MM.1S (cell line): Measurements from ENCODE around the gene COX20.

Source experiments
- DNase-seq: peaks from one replicate; pipeline ENCODE4 v3.0.0-alpha.2; 2015
- H2AFZ ChIP-seq: fragments of 300-600 bp; sonication (generic); 2 replicates; pipeline ENCODE4 v1.6.0; 2016; ENCODE audit warnings: antibody characterized with exemption, low read length
- H3F3A ChIP-seq: fragments of 300-600 bp; sonication (generic); 2 replicates; pipeline ENCODE4 v1.6.1; 2016; ENCODE audit warnings: mild to moderate bottlenecking, antibody characterized with exemption, low read length, moderate library complexity, mixed read lengths; ENCODE audit not compliant: insufficient read depth
- H3K27ac ChIP-seq: fragments of 300-600 bp; sonication (generic); 2 replicates; pipeline ENCODE4 v1.5.1; 2016; ENCODE audit warnings: mild to moderate bottlenecking, low read length
- H3K27me3 ChIP-seq: fragments of 300-600 bp; sonication (generic); replicated peaks from 2 replicates; pipeline ENCODE4 v1.6.0; 2016; ENCODE audit warnings: low read length; ENCODE audit not compliant: insufficient read depth
- H3K36me3 ChIP-seq: fragments of 300-600 bp; sonication (generic); replicated peaks from 2 replicates; pipeline ENCODE4 v1.6.1; 2016; ENCODE audit warnings: mild to moderate bottlenecking, low read length, mixed read lengths; ENCODE audit not compliant: insufficient read depth
- H3K4me1 ChIP-seq: fragments of 300-600 bp; sonication (generic); 2 replicates; pipeline ENCODE4 v1.6.1; 2016; ENCODE audit warnings: low read length, mixed read lengths
- H3K4me2 ChIP-seq: fragments of 300-600 bp; sonication (generic); 2 replicates; pipeline ENCODE4 v1.6.0; 2016; ENCODE audit warnings: low read depth, low read length
- H3K4me3 ChIP-seq: fragments of 300-600 bp; sonication (generic); 2 replicates; pipeline ENCODE4 v1.5.1; 2016; ENCODE audit warnings: low read length, mixed read lengths
- H3K79me2 ChIP-seq: fragments of 300-600 bp; sonication (generic); 2 replicates; pipeline ENCODE4 v1.6.1; 2016; ENCODE audit warnings: mixed run types, low read length, mixed read lengths
- H3K9ac ChIP-seq: fragments of 300-600 bp; sonication (generic); 2 replicates; pipeline ENCODE4 v1.6.1; 2016; ENCODE audit warnings: low read length, mixed read lengths
- H3K9me2 ChIP-seq: fragments of 300-600 bp; sonication (generic); replicated peaks from 2 replicates; pipeline ENCODE4 v1.6.1; 2016; ENCODE audit warnings: mild to moderate bottlenecking, low read length, mixed read lengths; ENCODE audit not compliant: insufficient read depth
- H3K9me3 ChIP-seq: fragments of 300-600 bp; sonication (generic); replicated peaks from 2 replicates; pipeline ENCODE4 v1.6.1; 2016; ENCODE audit warnings: mild to moderate bottlenecking, low read length, mixed read lengths; ENCODE audit not compliant: insufficient read depth
- H4K20me1 ChIP-seq: fragments of 300-600 bp; sonication (generic); 2 replicates; pipeline ENCODE4 v1.6.1; 2016; ENCODE audit warnings: mild to moderate bottlenecking, low read length, moderate library complexity, mixed read lengths; ENCODE audit not compliant: insufficient read depth
- CTCF ChIP-seq: fragments of 300-600 bp; sonication (generic); IDR thresholded peaks from 2 replicates; pipeline ENCODE4 v1.5.1; 2016; ENCODE audit warnings: antibody characterized with exemption, low read length, mixed read lengths
- EZH2 ChIP-seq: fragments of 300-600 bp; sonication (generic); optimal IDR thresholded peaks from 2 replicates; pipeline ENCODE3; 2017; ENCODE audit warnings: low read depth, mild to moderate bottlenecking, antibody characterized with exemption, low read length, mixed read lengths
- EZH2phosphoT487 ChIP-seq: fragments of 300-600 bp; sonication (generic); IDR thresholded peaks from 2 replicates; pipeline ENCODE4 v1.6.1; 2018; ENCODE audit warnings: antibody characterized with exemption, low read length

COX20 gene

GRCh38 chr1:244878681-244879080, 43.2 kb downstream of the COX20 start:
- H3K27ac ChIP-seq = no peak overlapping the region
- TF ChIP-seq EZH2 = no peak
- TF ChIP-seq EZH2phosphoT487 = no peak
- TF ChIP-seq CTCF = no peak
- no peaks in the 10 kb centered on the region for H3K9me2 ChIP-seq
- H3K36me3 ChIP-seq = no peaks in the 10 kb centered on the region
- no peaks in the 10 kb centered on the region for H3K9me3 ChIP-seq
- H3F3A ChIP-seq = no peaks in the 10 kb centered on the region
- H3K27me3 ChIP-seq = no peaks in the 10 kb centered on the region
- no peaks in the 10 kb centered on the region for H4K20me1 ChIP-seq
- H3K9ac ChIP-seq = no peak overlapping the region
- DNase-seq = no peak
- H3K79me2 ChIP-seq = no peaks in the 10 kb centered on the region
- H3K4me3 ChIP-seq = no peak overlapping the region
- no peak overlapping the region for H2AFZ ChIP-seq
- H3K4me1 ChIP-seq = no peaks in the 10 kb centered on the region
- no peak overlapping the region for H3K4me2 ChIP-seq

- Histone ChIP-seq H3K4me3 (no peak overlapping the region), H2AFZ (no peak overlapping the region)
- TF ChIP-seq CTCF (no peak), EZH2phosphoT487 (no peak), EZH2 (no peak)
These were observed 46.3 kb downstream of the COX20 start for GRCh38 chr1:244881552-244882280.

GRCh38 chr1:244887281-244887680, 51.8 kb downstream of the COX20 start:
- H2AFZ ChIP-seq = no peak overlapping the region
- H4K20me1 ChIP-seq = no peaks in the 10 kb centered on the region
- H3F3A ChIP-seq = no peaks in the 10 kb centered on the region
- H3K79me2 ChIP-seq = no peaks in the 10 kb centered on the region
- no peaks in the 10 kb centered on the region for H3K36me3 ChIP-seq
- no peak overlapping the region for H3K9ac ChIP-seq
- TF ChIP-seq EZH2 (no peak), EZH2phosphoT487 (no peak), CTCF (no peak)
- H3K4me1 ChIP-seq = no peaks in the 10 kb centered on the region
- H3K9me2 ChIP-seq = no peaks in the 10 kb centered on the region
- DNase-seq = no peak
- no peaks in the 10 kb centered on the region for H3K9me3 ChIP-seq
- H3K27ac ChIP-seq = no peak overlapping the region
- no peak overlapping the region for H3K4me3 ChIP-seq
- no peak overlapping the region for H3K4me2 ChIP-seq
- H3K27me3 ChIP-seq = no peaks in the 10 kb centered on the region

More at GRCh38 chr1:244881552-244882280, 46.3 kb downstream of the COX20 start:
- no peak overlapping the region for H3K4me2 ChIP-seq
- DNase-seq = no peak
- no peaks in the 10 kb centered on the region for H3K36me3 ChIP-seq
- H3K27ac ChIP-seq = no peak overlapping the region
- H3K4me1 ChIP-seq = no peaks in the 10 kb centered on the region
- no peaks in the 10 kb centered on the region for H3K27me3 ChIP-seq
- H3K9me3 ChIP-seq = no peaks in the 10 kb centered on the region
- no peaks in the 10 kb centered on the region for H3F3A ChIP-seq
- H3K79me2 ChIP-seq = no peaks in the 10 kb centered on the region
- H3K9ac ChIP-seq = no peak overlapping the region
- H4K20me1 ChIP-seq = no peaks in the 10 kb centered on the region
- H3K9me2 ChIP-seq = no peaks in the 10 kb centered on the region
